Astrocyte of the spinal cord (primary cell): ENCODE measurements around the gene CLEC2D.
"Not testable (repeated sequence)": the region's sequence is repeated elsewhere in the genome, so short reads cannot be mapped to it uniquely, and the experiment has no call there.

Experiments
- DNase-seq: peaks from one replicate; pipeline ENCODE4 v3.0.0; 2011; ENCODE audit warnings: low read depth, low spot score
- H3K4me3 ChIP-seq: 2 replicates; pipeline ENCODE4 v1.5.1; 2011; ENCODE audit warnings: low read depth, mild to moderate bottlenecking, low read length, moderate library complexity
- CTCF ChIP-seq: IDR thresholded peaks from 2 replicates; pipeline ENCODE4 v1.5.1; 2012; ENCODE audit warnings: low read depth, mild to moderate bottlenecking, low read length, inconsistent platforms
- in situ Hi-C: cut with HindIII; loops from 2 replicates; pipeline ENCODE4 v1.10.0; 2017; ENCODE audit warnings: low sequenced_read_pairs

The CLEC2D gene

GRCh38 chr12:9736936-9737705 lies 67.6 kb downstream of the CLEC2D start:
- DNase-seq = no peak
- no peak for TF ChIP-seq CTCF
- H3K4me3 ChIP-seq = no peak overlapping the region
- in situ Hi-C loops = no loop called here

- in situ Hi-C loops, DNase-seq, H3K4me3 ChIP-seq: not testable (repeated sequence)
Observed at GRCh38 chr12:9738905-9739304, 69.4 kb downstream of the CLEC2D start.

GRCh38 chr12:9739404-9740105 lies 70.0 kb downstream of the CLEC2D start:
- H3K4me3 ChIP-seq = peak overlapping the region; percentile 10
- DNase-seq, in situ Hi-C loops: not testable (repeated sequence)

- in situ Hi-C loops = no loop called here
Observed at GRCh38 chr12:9740106-9740750, 70.7 kb downstream of the CLEC2D start.

GRCh38 chr12:9741726-9742125 lies 72.2 kb downstream of the CLEC2D start:
- no peak for DNase-seq
- in situ Hi-C loops = no loop called here
- H3K4me3 ChIP-seq = no peak overlapping the region
- no peak for TF ChIP-seq CTCF

More at GRCh38 chr12:9740106-9740750, 70.7 kb downstream of the CLEC2D start:
- no peak for DNase-seq
- no peak for TF ChIP-seq CTCF
- H3K4me3 ChIP-seq = peak overlapping the region; percentile 10

- TF ChIP-seq CTCF = no peak
- no peak overlapping the region for H3K4me3 ChIP-seq
- in situ Hi-C loops = no loop called here
- DNase-seq = no peak
Observed at GRCh38 chr12:9742661-9743060, 73.1 kb downstream of the CLEC2D start.

- H3K4me3 ChIP-seq = no peak overlapping the region
- DNase-seq = no peak
- in situ Hi-C loops = no loop called here
- TF ChIP-seq CTCF = no peak
Observed at GRCh38 chr12:9745199-9745598, 75.7 kb downstream of the CLEC2D start.
